Fibroblast of mammary gland (primary cell): Measurements from ENCODE around the gene OR4D2.
A peak's percentile ranks its signal among the peaks of the same experiment; 100 is the strongest.

ENCODE experiments used
- DNase-seq: peaks from one replicate; pipeline ENCODE4 v3.0.0-alpha.2; 2010; ENCODE audit warnings: low read depth
- H3K4me3 ChIP-seq: 2 replicates; pipeline ENCODE4 v1.5.1; 2011; ENCODE audit warnings: low read depth, mild to moderate bottlenecking, low read length, moderate library complexity; ENCODE audit not compliant: control insufficient read depth
- CTCF ChIP-seq: conservative IDR thresholded peaks from 2 replicates; pipeline ENCODE4 v1.5.1; 2011; ENCODE audit warnings: low read depth, low read length, inconsistent platforms; ENCODE audit not compliant: control insufficient read depth, insufficient read depth

The OR4D2 gene

GRCh38 chr17:58184986-58185761 is 18.4 kb downstream of the OR4D2 start:
- TF ChIP-seq CTCF = no peak
- H3K4me3 ChIP-seq = no peak overlapping the region
- DNase-seq = no peak

- TF ChIP-seq CTCF = no peak
- H3K4me3 ChIP-seq = no peak overlapping the region
- DNase-seq = no peak
Measured at GRCh38 chr17:58186591-58186990, 19.8 kb downstream of the OR4D2 start.

DNA sequence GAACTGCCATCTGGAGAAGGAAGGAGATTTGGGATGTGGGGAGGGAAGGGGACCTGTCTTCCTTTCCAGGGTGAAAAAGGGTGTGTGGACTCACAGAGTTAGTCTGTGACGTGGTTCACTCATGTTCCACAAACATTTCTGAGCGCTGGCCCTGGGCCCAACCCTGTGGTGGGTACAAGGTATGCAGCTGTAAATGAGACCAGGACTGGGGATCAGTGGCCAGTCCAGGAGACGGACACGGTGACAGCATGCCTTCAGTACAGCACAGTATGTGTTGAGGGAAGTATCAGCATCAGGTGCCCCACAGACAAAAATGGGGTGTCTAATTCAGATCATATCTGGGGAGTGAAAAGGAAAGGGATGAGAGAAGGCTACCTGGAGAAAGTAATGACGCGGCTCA is 20.3 kb downstream of the OR4D2 start:
- DNase-seq = no peak

DNA sequence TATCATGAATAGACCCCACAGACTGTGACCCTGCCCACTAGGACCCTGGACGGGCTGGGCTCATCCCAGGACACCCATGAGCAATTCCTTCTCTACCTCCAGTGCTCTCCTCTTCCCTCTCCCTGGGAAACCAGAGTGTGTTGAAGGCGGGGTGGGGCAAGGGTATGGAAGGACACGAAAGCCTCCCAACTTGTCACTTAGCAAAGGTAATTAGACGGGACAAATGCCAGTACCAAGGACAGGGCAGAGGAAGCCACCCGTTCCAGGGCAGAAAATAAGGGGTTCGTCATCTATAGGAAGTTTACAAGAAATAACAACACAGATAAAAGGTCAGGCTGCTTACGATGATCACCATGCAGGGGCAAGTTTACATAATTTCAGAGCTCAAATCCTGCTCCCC is 20.9 kb downstream of the OR4D2 start:
- no peak for DNase-seq
- TF ChIP-seq CTCF = no peak
- no peak overlapping the region for H3K4me3 ChIP-seq

More for the DNA sequence above, 20.3 kb downstream of the OR4D2 start:
- no peak overlapping the region for H3K4me3 ChIP-seq
- TF ChIP-seq CTCF = no peak

GRCh38 chr17:58189436-58190146 is 22.8 kb downstream of the OR4D2 start:
- no peak overlapping the region for H3K4me3 ChIP-seq
- TF ChIP-seq CTCF = no peak
- DNase-seq = peak; percentile 91

DNA sequence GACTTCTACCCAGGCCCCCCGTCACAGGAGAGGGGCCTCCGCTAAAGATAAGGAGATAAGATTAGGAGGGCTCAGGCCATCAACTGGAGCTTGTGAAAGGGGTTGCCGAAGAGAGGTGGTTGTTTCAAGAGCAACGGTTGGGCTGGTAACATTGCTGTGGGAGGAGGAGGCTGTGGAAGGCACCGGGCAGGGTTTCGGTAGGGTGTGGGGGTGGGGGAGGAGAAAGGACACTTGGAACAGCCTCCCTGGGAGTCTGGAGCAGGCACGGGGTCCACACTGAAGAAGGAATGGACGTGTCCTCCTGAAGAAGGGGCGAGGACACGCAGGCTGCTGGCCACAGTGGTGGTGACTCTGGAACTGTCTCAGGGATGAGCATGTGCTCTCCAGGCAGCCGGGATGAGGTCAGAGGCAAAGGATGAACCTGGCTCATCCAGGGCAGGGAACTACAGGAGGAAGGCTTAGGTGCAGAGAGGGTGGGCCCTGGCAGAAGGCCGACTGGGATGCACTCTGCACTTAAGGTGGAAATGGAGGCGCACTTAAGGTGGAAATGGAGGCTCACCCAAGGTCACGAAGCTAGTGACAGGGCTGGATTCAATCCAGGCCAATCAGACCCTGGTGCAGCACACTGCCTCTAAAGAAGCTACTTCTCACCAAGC is 24.6 kb downstream of the OR4D2 start:
- peak; percentile 4 for DNase-seq
- no peak for TF ChIP-seq CTCF
- no peak overlapping the region for H3K4me3 ChIP-seq
